GM12864 (cell line): Measurements from ENCODE around the gene COL9A3.

Experiments used
- DNase-seq: peaks from one replicate; pipeline ENCODE4 v3.0.0-alpha.2; 2011; ENCODE audit warnings: low read depth
- H3K4me3 ChIP-seq: 2 replicates; pipeline ENCODE4 v1.5.1; 2011; ENCODE audit warnings: mild to moderate bottlenecking, low read depth, low read length, control low read depth
- TF ChIP-seq, protein P1 (sequence below): IDR thresholded peaks from 2 replicates; pipeline ENCODE4 v1.5.1; 2011; ENCODE audit warnings: low read depth, mild to moderate bottlenecking, moderate library complexity, low read length, control low read depth, inconsistent platforms; ENCODE audit errors: missing control alignments

Gene COL9A3

DNA sequence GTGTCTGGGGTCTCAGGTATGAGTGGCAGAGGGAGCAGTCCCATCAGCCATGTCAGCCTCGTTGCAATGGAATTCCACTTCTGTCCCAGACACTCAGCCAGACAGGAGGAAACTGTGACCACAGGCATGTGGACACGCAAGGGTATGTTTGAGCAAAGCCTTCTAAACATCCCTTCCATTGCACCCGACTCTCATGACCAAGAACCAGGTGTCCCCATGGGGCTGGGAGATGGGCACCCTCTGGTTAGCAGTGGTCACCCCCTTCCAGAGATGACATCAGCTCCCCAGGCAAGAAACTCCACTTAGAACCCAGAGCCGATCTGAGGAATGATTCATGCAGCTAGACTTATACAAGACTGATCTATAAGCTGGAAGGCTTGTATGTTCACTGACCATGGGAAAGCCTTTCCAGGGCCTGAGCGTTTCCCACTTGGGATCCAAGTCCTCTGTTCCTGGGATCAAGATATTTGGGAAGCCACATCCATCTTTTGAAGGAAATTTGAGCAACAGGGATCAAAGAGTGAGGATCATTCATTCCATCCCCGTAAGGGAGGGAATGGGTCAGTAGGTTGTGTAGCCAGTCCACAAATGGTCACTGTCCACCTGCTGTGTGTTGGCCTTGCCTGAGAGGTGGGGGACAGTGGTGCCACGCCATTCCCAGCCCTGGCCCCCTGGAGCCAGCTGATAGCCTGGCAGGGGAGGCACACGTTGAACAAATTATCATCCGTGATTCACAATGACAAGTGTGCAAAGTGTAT lies 24.5 kb upstream of the COL9A3 start:
- TF ChIP-seq, protein P1, sequence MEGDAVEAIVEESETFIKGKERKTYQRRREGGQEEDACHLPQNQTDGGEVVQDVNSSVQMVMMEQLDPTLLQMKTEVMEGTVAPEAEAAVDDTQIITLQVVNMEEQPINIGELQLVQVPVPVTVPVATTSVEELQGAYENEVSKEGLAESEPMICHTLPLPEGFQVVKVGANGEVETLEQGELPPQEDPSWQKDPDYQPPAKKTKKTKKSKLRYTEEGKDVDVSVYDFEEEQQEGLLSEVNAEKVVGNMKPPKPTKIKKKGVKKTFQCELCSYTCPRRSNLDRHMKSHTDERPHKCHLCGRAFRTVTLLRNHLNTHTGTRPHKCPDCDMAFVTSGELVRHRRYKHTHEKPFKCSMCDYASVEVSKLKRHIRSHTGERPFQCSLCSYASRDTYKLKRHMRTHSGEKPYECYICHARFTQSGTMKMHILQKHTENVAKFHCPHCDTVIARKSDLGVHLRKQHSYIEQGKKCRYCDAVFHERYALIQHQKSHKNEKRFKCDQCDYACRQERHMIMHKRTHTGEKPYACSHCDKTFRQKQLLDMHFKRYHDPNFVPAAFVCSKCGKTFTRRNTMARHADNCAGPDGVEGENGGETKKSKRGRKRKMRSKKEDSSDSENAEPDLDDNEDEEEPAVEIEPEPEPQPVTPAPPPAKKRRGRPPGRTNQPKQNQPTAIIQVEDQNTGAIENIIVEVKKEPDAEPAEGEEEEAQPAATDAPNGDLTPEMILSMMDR: no peak
- no peak for DNase-seq
- no peak overlapping the region for H3K4me3 ChIP-seq

DNA sequence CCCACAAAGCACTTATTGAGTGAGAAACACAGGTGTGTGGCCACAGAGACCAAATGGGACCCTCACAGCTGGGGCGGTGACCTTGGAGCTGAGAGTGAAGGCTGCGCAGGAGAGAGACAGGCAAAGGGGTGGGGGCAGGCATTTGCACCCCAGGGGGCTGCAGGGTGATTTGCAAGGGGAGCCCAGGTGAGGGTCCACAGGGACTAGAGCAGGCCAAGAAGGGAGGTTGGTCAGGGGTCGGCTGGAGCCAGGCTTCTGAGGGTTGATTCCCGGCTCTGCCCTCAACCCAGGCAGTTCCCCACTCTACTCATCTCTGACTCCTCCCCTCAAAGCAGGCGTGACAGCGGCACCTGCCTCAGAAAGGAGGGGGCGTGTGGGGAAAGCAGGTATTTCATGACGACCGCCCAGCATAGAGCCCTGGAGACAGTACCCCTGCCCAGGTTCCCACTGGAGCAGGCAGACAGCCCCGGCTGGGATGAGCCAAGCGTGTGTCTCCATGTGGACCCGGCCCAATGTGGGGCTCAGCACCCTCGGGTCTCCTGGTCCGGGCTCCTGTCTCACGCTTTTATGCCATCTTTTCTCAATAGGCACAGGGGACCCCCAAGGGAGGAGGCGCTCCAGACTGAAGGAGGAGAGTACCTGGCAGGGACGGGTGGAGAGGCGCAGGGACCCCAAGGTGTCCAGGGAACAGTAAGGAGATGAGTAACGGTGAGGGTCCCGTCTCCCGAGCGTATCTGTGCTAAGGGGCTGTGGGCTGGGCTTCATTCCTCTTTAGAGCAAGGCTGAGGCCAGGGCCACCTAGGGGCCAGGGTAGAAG lies 23.7 kb upstream of the COL9A3 start:
- H3K4me3 ChIP-seq: no peak overlapping the region; the same call in 1 of the 2 replicates
- TF ChIP-seq, protein P1: no peak
- DNase-seq: no peak

DNA sequence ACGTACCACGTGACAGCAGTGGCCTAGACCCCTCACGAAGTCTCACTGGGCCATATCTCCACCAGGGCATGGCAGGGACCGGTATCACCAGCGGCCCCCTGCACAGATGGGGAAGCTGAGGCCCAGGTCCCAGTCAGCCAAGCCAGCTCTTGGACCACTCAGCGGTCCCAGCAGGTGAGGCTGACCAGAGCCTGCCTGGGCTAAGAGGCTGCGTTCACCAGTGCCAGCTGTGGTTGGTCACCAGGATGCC lies 23.2 kb upstream of the COL9A3 start:
- peak overlapping the region; percentile 37 for H3K4me3 ChIP-seq
- TF ChIP-seq, protein P1: no peak
- DNase-seq: no peak

DNA sequence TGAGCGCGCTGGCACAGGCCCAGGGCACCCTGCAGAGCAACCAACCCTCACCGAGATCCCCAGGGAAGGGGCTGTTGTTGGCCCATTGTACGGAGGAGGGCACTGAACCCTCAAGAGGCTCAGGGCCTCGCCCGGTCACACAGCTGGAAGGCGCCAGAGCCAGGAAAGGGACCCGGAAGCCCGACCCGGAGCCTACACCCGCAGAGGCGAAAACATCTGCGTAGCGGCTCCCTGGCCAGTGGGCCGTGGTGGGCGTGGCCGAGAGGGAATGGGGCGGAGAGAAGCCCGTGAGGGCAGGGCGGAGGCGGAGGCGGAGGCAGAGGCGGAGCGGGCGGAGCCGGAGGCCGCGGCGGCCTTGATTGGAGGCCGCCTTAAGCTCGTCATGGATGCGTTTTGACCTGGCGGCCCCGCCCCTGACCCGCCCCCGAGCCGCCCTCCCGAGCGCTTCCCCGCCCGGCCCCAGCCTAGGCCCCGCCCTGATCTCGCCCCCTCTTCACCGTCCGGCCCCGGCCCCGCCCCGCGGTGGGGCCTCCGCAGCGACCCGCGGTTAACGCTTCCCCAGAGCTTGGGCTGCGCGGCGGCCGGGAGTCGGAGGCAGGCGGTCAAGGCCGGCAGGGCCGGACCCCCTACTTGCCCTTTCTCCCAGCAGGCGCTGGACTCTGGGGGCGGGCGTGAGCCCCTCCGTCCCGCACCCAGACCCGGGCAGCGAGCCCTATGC lies 22.7 kb upstream of the COL9A3 start:
- H3K4me3 ChIP-seq: peak overlapping the region; percentile 73
- peak; percentile 75 for DNase-seq
- TF ChIP-seq, protein P1: no peak

DNA sequence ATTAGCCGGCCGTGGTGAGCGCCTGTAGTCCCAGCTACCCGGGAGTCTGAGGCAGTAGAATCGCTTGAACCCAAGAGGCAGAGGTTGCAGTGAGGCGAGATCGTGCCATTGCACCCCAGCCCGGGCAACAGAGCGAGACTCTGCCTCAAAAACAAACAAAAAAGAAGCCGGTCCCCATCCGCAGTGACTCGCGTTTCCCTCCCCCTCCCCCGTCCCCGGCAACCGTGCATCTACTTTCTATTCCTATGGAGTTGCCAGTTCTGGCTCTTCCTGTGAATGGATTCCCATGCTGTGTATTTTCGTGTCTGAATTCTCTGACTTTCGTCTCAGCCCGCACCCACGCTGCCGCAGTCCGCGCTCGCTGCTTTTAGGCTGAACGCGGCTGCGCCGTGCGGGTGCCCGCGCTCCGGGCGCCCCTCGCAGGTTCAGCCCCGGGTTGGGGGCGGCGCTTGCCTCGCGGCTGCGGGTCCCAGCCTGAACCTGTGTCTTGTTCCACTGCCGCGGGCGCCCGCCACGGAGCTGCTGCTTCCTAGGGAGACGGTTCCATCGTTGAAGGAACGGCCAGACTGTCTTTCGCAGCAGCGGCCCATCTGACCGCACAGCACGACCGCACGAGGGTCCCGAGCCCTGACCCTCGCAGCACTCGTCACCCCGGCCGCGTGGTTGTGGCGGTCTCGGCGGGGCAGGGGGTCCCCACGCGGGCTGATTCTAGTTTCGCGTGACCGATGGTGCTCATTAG lies 21.7 kb upstream of the COL9A3 start:
- peak overlapping the region; percentile 73 for H3K4me3 ChIP-seq
- TF ChIP-seq, protein P1: no peak
- no peak for DNase-seq

DNA sequence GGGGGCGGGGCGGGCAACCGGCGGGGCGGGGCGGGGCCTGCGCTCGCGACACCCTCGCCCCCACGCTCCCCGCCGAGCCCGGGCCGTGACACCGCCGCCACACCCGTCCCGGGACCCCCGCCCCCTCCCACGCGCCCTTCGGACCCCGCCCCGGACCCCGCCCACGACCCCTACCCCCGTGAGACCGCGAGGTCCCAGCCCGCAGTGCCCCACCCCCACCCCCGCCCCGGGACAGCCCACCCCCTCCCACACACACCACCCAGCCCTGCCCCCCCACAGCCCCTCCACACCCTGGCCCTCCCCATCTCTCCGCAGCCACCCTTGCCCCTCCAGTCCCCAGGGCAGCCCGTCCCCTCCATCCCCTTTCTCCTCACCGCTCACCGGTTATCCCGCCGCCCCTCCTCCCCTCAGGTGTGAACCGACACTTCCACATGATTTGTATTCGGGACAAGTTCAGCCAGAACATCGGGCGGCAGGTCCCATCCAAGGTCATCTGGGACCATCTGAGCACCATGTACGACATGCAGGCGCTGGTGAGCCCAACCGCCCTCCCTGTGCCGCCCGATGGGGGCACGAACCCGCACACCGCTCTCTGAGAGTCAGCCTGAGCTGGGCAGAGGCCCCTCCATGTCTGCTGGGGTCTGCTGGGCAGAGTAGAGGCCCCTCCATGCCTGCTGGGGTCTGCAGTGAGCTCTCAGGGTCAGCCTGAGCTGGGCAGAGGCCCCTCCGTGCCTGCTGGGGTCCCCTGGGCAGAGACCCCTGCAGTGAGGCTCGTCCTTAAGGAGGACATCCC lies 20.0 kb upstream of the COL9A3 start:
- TF ChIP-seq, protein P1: no peak
- DNase-seq: no peak
- peak overlapping the region; percentile 66 for H3K4me3 ChIP-seq
